ENCODE results near the gene MAP3K7CL. TPM values are rescaled to one million over a fixed set of nuclear protein-coding genes. Genes with fewer than 3 reads are reported as not detected.

MAP3K7CL gene
- total RNA-seq, 1 experiment from 2014 or later, result 0.15 TPM

DNA sequence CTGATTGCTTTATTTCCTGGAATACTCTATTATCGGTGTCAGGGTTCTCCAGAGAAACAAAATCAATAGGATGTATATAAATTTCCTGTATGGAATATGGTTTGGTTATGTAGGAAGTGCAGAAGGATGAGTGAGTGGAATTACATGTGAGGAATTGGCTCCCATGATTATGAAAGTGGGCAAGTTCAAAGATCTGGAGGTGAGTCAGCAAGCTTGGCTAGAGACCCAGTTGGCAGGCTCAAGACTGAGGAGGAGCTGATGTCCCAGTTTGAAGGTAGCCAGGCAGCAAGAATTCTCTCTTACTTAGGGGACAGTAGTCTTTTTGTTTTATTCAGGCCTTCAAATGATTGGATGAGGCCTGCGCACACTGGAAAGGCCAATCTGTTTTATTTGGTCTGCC is 57.5 kb downstream of the MAP3K7CL start (continued):
- TF ChIP-seq ATF3 (CRISPR knock-in tag; conservative IDR thresholded peaks at IDR 0.05), result no peak
- TF ChIP-seq ESRRA (CRISPR knock-in tag; IDR thresholded peaks at IDR 0.05; ENCODE audit: borderline replicate concordance), result no peak
- no peak for TF ChIP-seq FOXJ3 (CRISPR knock-in tag; IDR thresholded peaks at IDR 0.05; ENCODE audit: borderline replicate concordance)
- TF ChIP-seq ATF6 (CRISPR knock-in tag; IDR thresholded peaks at IDR 0.05), result no peak
- TF ChIP-seq, protein P1, sequence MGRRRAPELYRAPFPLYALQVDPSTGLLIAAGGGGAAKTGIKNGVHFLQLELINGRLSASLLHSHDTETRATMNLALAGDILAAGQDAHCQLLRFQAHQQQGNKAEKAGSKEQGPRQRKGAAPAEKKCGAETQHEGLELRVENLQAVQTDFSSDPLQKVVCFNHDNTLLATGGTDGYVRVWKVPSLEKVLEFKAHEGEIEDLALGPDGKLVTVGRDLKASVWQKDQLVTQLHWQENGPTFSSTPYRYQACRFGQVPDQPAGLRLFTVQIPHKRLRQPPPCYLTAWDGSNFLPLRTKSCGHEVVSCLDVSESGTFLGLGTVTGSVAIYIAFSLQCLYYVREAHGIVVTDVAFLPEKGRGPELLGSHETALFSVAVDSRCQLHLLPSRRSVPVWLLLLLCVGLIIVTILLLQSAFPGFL (CRISPR knock-in tag; IDR thresholded peaks at IDR 0.05; ENCODE audit: borderline replicate concordance), result no peak

DNA sequence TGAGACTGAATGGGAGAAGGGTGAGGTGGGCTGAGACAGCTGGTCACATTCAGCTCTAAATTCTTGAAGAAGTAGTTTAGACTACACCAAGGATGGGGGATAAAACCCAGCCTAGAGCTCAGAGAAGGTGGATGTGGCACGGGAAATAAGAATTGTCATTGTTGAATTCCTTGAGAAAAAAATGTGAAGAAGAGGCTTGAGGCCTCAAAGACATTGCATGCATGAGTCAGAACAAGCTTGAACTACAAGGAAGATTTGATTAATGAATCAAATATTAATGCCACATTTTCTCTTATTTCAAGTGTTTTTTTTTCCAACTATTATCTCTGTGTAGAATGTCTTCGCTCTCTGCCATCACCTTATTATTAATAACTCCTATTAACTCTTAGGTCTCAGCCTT is 58.9 kb downstream of the MAP3K7CL start:
- Mint-ChIP-seq H3K27me3 (ENCODE audit: low read depth) (peaks cover 31% of the 10 kb centered on the region), H3K9me3 (no peaks in the 10 kb centered on the region), H3K4me3 (no peak overlapping the region), H3K4me1 (peaks cover 21% of the 10 kb centered on the region), H3K36me3 (no peaks in the 10 kb centered on the region), H3K27ac (no peak overlapping the region)
- ChIA-PET POLR2A (interaction anchor here (0.6 kb wide), 1 partner anchor 17 kb away, joined by 4 read pairs; no protein-coding TSS in a partner anchor), CTCF (no interaction called here)
- no peak for TF ChIP-seq ZBTB21 (CRISPR knock-in tag; IDR thresholded peaks at IDR 0.05; ENCODE audit: borderline replicate concordance)
- no peak for TF ChIP-seq OVOL2 (CRISPR knock-in tag; IDR thresholded peaks at IDR 0.05; ENCODE audit: borderline replicate concordance)
- no peak for TF ChIP-seq ZSCAN18 (CRISPR knock-in tag; IDR thresholded peaks at IDR 0.05)
- TF ChIP-seq ETV6 (CRISPR knock-in tag; IDR thresholded peaks at IDR 0.05), result no peak
- TF ChIP-seq ZNF138 (CRISPR knock-in tag; conservative IDR thresholded peaks at IDR 0.05), result no peak
- TF ChIP-seq, protein P2, sequence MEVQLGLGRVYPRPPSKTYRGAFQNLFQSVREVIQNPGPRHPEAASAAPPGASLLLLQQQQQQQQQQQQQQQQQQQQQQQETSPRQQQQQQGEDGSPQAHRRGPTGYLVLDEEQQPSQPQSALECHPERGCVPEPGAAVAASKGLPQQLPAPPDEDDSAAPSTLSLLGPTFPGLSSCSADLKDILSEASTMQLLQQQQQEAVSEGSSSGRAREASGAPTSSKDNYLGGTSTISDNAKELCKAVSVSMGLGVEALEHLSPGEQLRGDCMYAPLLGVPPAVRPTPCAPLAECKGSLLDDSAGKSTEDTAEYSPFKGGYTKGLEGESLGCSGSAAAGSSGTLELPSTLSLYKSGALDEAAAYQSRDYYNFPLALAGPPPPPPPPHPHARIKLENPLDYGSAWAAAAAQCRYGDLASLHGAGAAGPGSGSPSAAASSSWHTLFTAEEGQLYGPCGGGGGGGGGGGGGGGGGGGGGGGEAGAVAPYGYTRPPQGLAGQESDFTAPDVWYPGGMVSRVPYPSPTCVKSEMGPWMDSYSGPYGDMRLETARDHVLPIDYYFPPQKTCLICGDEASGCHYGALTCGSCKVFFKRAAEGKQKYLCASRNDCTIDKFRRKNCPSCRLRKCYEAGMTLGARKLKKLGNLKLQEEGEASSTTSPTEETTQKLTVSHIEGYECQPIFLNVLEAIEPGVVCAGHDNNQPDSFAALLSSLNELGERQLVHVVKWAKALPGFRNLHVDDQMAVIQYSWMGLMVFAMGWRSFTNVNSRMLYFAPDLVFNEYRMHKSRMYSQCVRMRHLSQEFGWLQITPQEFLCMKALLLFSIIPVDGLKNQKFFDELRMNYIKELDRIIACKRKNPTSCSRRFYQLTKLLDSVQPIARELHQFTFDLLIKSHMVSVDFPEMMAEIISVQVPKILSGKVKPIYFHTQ (CRISPR knock-in tag; IDR thresholded peaks at IDR 0.05), result no peak
- TF ChIP-seq NR2C2 (CRISPR knock-in tag; IDR thresholded peaks at IDR 0.05), result no peak
- TF ChIP-seq KAT7 (CRISPR knock-in tag; IDR thresholded peaks at IDR 0.05; ENCODE audit: borderline replicate concordance), result no peak
- no peak for TF ChIP-seq TP53 (CRISPR knock-in tag; IDR thresholded peaks at IDR 0.05)
- TF ChIP-seq NFATC4 (CRISPR knock-in tag; IDR thresholded peaks at IDR 0.05), result no peak
- TF ChIP-seq FOXP1 (CRISPR knock-in tag; IDR thresholded peaks at IDR 0.05; ENCODE audit: borderline replicate concordance), result no peak
- no peak for TF ChIP-seq ESRRA (CRISPR knock-in tag; IDR thresholded peaks at IDR 0.05; ENCODE audit: borderline replicate concordance)
- no peak for TF ChIP-seq SMAD3 (CRISPR knock-in tag; IDR thresholded peaks at IDR 0.05; ENCODE audit: borderline replicate concordance)
- TF ChIP-seq, protein P3, sequence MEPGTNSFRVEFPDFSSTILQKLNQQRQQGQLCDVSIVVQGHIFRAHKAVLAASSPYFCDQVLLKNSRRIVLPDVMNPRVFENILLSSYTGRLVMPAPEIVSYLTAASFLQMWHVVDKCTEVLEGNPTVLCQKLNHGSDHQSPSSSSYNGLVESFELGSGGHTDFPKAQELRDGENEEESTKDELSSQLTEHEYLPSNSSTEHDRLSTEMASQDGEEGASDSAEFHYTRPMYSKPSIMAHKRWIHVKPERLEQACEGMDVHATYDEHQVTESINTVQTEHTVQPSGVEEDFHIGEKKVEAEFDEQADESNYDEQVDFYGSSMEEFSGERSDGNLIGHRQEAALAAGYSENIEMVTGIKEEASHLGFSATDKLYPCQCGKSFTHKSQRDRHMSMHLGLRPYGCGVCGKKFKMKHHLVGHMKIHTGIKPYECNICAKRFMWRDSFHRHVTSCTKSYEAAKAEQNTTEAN (CRISPR knock-in tag; IDR thresholded peaks at IDR 0.05), result no peak
- TF ChIP-seq, protein P4, sequence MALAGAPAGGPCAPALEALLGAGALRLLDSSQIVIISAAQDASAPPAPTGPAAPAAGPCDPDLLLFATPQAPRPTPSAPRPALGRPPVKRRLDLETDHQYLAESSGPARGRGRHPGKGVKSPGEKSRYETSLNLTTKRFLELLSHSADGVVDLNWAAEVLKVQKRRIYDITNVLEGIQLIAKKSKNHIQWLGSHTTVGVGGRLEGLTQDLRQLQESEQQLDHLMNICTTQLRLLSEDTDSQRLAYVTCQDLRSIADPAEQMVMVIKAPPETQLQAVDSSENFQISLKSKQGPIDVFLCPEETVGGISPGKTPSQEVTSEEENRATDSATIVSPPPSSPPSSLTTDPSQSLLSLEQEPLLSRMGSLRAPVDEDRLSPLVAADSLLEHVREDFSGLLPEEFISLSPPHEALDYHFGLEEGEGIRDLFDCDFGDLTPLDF (CRISPR knock-in tag; IDR thresholded peaks at IDR 0.05), result no peak
- TF ChIP-seq E2F5 (CRISPR knock-in tag; IDR thresholded peaks at IDR 0.05), result no peak
- no peak for TF ChIP-seq ZNF219 (CRISPR knock-in tag; IDR thresholded peaks at IDR 0.05; ENCODE audit: borderline replicate concordance)
- TF ChIP-seq ZNF396 (CRISPR knock-in tag; IDR thresholded peaks at IDR 0.05; ENCODE audit: borderline replicate concordance), result no peak
- TF ChIP-seq ATF6 (CRISPR knock-in tag; IDR thresholded peaks at IDR 0.05), result no peak
- no peak for ATAC-seq
- no peak for DNase-seq (ENCODE audit: low spot score)

Data from WTC11 (cell line).